LNCAP (cell line): Measurements from ENCODE around the gene AIG1.

Source experiments
- CTCF ChIP-seq: fragments of 450-650 bp; IDR thresholded peaks from 2 replicates; pipeline ENCODE4 v1.5.1; 2017; ENCODE audit warnings: mild to moderate bottlenecking

AIG1 gene

GRCh38 chr6:143049611-143050010, 11.1 kb upstream of the AIG1 start:
- no peak for TF ChIP-seq CTCF

GRCh38 chr6:143050509-143050908, 10.2 kb upstream of the AIG1 start:
- no peak for TF ChIP-seq CTCF

- no peak for TF ChIP-seq CTCF
These were observed 8.4 kb upstream of the AIG1 start for GRCh38 chr6:143052282-143052681.

GRCh38 chr6:143053856-143054255, 6.8 kb upstream of the AIG1 start:
- TF ChIP-seq CTCF: no peak

- no peak for TF ChIP-seq CTCF
These were observed 6.4 kb upstream of the AIG1 start for GRCh38 chr6:143054329-143054728.

GRCh38 chr6:143055213-143055612, 5.5 kb upstream of the AIG1 start:
- no peak for TF ChIP-seq CTCF

GRCh38 chr6:143055891-143056290, 4.8 kb upstream of the AIG1 start:
- no peak for TF ChIP-seq CTCF

- TF ChIP-seq CTCF: no peak
These were observed 1.7 kb upstream of the AIG1 start for GRCh38 chr6:143058987-143059386.
